GM12878 (cell line): ENCODE data around the gene TRIM26.

ENCODE experiments used
- CTCF ChIP-seq, 3 experiments: IDR thresholded peaks in 2 of 3; conservative IDR thresholded peaks in 1 of 3; 2 replicates each; pipeline ENCODE4 v1.5.1; 2011; ENCODE audit warnings: low read depth in 3 of 3, low read length in 3 of 3, mild to moderate bottlenecking in 3 of 3, control low read depth in 2 of 3, moderate library complexity in 2 of 3, inconsistent platforms in 1 of 3, mixed read lengths in 1 of 3; ENCODE audit not compliant: control insufficient read depth in 2 of 3, insufficient read depth in 1 of 3; ENCODE audit errors: extremely low read depth in 1 of 3
- PAX5 ChIP-seq: IDR thresholded peaks from 2 replicates; pipeline ENCODE4 v1.6.1; 2011; ENCODE audit warnings: low read depth, low read length, borderline replicate concordance
- SPI1 ChIP-seq: IDR thresholded peaks from 2 replicates; pipeline ENCODE4 v1.6.1; 2011; ENCODE audit warnings: low read depth, mild to moderate bottlenecking, low read length, moderate library complexity, borderline replicate concordance; ENCODE audit not compliant: insufficient read depth
- TBL1XR1 ChIP-seq: IDR thresholded peaks from 2 replicates; pipeline ENCODE4 v1.6.1; 2012; ENCODE audit warnings: low read depth, low read length, improper control_type of control experiment

DNA sequence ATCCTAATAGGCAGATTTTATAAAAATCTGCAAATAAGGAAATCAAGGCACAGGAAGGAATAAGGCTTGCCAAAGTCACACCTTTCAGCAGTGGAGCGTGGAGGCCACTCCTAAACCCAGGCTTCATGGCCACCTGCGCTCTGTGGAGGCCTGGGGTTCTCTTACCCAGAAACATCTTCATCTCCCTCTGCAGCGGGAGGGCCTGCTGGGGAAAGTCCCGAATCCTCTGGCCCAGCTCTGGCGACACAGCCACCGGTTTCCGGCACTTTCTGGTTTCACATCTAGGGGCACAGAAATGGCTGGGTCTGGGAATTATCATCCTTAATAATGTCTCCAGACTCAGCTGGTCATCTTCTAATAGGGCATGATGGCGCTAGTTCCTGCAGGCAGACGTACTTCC is 56.4 kb downstream of the TRIM26 start:
- no peak for TF ChIP-seq SPI1
- TF ChIP-seq CTCF (IDR thresholded peaks at IDR 0.05 in 2 of 3, conservative IDR thresholded peaks at IDR 0.05 in 1 of 3; ENCODE audit: control insufficient read depth in 2 of 3, extremely low read depth in 1 of 3, insufficient read depth in 1 of 3, low read depth in 3 of 3, low read length in 3 of 3), result no peak
- TF ChIP-seq TBL1XR1, result no peak
- TF ChIP-seq PAX5, result no peak
